Activated naive CD4-positive, alpha-beta T cell treated with anti-CD3 and anti-CD28 coated beads, Interleukin-2, amount 50 U/mL, for 24 hours (primary cell): ENCODE data around the gene MYG1.
A peak's percentile ranks its signal among the peaks of the same experiment; 100 is the strongest.
"Not testable (repeated sequence)": the region's sequence is repeated elsewhere in the genome, so short reads cannot be mapped to it uniquely, and the experiment has no call there.

Experiments used
- H3K27ac Mint-ChIP-seq: one replicate; pipeline ENCODE4 v1.8.0; 2021; ENCODE audit warnings: mild to moderate bottlenecking, mixed read lengths
- H3K27me3 Mint-ChIP-seq: one replicate; pipeline ENCODE4 v1.8.0; 2021; ENCODE audit warnings: mixed read lengths
- H3K36me3 Mint-ChIP-seq: one replicate; pipeline ENCODE4 v1.8.0; 2021; ENCODE audit warnings: mixed read lengths
- H3K4me1 Mint-ChIP-seq: one replicate; pipeline ENCODE4 v1.8.0; 2021; ENCODE audit warnings: mixed read lengths
- H3K4me3 Mint-ChIP-seq: one replicate; pipeline ENCODE4 v1.8.0; 2021; ENCODE audit warnings: mild to moderate bottlenecking, mixed read lengths
- H3K9me3 Mint-ChIP-seq: one replicate; pipeline ENCODE4 v1.8.0; 2021; ENCODE audit warnings: mixed read lengths

The MYG1 gene

DNA sequence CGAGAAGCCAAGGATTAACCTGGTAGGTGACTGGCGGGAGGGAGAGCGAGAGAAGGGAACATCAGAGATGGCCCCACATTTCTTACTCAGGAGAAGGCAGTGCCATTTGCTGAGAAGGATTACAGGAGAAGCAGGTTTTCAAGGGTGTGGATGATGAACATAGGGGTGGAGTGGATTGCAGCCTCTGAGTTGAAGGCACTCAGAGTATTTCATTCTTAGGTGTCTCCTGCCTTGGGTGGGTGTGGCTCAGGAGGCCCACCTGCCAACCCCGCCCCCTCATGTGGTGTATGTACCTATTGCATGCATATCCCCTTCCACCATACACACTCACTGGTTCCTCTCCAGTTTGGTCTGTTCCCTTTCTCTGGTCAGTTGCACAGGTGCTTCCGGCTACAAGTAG is 25.1 kb upstream of the MYG1 start:
- Mint-ChIP-seq H3K4me3 (no peak overlapping the region), H3K4me1 (no peaks in the 10 kb centered on the region), H3K36me3 (no peaks in the 10 kb centered on the region), H3K27me3 (no peaks in the 10 kb centered on the region), H3K27ac (no peak overlapping the region), H3K9me3 (no peaks in the 10 kb centered on the region)

DNA sequence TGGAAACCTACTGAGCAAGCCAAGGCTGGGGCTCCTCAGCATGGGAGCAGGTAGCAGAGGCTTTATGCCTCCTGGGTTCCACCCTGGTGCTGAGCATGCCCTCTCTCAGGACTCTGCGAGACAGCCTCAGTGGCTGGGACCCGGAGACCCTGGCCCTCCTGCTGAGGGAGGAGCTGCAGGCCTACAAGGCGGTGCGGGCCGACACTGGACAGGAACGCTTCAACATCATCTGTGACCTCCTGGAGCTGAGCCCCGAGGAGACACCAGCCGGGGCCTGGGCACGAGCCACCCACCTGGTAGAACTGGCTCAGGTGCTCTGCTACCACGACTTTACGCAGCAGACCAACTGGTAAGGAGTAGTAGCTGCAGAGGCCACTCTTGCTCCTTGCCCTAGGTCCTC is 23.0 kb upstream of the MYG1 start:
- no peaks in the 10 kb centered on the region for H3K36me3 Mint-ChIP-seq
- H3K9me3 Mint-ChIP-seq: no peaks in the 10 kb centered on the region
- no peaks in the 10 kb centered on the region for H3K27me3 Mint-ChIP-seq
- H3K4me3 Mint-ChIP-seq: no peak overlapping the region
- no peaks in the 10 kb centered on the region for H3K4me1 Mint-ChIP-seq
- no peak overlapping the region for H3K27ac Mint-ChIP-seq

DNA sequence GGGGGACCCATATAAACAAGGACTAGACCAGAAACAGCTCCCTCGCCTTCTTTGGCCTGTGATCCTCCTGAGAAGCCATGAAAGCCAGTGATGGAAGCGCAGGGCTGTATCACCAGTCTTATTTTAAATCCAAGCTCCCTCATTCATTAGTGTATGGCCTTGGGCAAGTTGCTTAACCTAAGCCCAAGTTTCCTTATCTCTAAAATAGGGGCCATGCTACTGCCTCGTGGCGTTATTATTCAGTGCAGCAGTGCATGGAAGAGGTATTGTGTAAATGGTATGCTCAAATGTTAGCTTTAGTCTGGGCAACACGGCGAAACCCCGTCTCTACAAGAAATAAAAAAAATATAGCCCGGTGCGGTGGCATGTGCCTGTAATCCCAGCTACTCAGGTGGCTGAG is 21.5 kb upstream of the MYG1 start:
- H3K4me1 Mint-ChIP-seq: no peaks in the 10 kb centered on the region
- no peaks in the 10 kb centered on the region for H3K36me3 Mint-ChIP-seq
- H3K9me3 Mint-ChIP-seq: no peaks in the 10 kb centered on the region
- no peak overlapping the region for H3K27ac Mint-ChIP-seq
- H3K4me3 Mint-ChIP-seq: no peak overlapping the region
- no peaks in the 10 kb centered on the region for H3K27me3 Mint-ChIP-seq

GRCh38 chr12:53279283-53279869 is 20.1 kb upstream of the MYG1 start:
- H3K36me3 Mint-ChIP-seq: peaks cover 2% of the 10 kb centered on the region
- H3K4me3 Mint-ChIP-seq: no peak overlapping the region
- H3K27me3 Mint-ChIP-seq: no peaks in the 10 kb centered on the region
- no peaks in the 10 kb centered on the region for H3K4me1 Mint-ChIP-seq
- no peaks in the 10 kb centered on the region for H3K9me3 Mint-ChIP-seq
- H3K27ac Mint-ChIP-seq: no peak overlapping the region

GRCh38 chr12:53279888-53280498 is 19.5 kb upstream of the MYG1 start:
- Mint-ChIP-seq H3K9me3 (no peaks in the 10 kb centered on the region), H3K36me3 (peaks cover 2% of the 10 kb centered on the region), H3K4me1 (no peaks in the 10 kb centered on the region), H3K4me3 (no peak overlapping the region), H3K27me3 (no peaks in the 10 kb centered on the region), H3K27ac (no peak overlapping the region)

DNA sequence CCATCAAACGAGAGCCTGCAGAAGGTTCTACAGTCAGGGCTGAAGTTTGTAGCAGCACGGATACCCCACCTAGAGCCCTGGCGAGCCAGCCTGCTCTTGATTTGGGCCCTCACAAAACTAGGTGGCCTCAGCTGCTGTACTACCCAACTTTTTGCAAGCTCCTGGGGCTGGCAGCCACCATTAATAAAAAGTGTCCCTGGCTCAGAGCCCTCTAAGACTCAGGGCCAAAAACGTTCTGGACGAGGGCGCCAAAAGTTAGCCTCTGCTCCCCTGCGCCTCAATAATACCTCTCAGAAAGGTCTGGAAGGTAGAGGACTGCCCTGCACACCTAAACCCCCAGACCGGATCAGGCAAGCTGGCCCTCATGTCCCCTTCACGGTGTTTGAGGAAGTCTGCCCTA is 13.0 kb upstream of the MYG1 start:
- Mint-ChIP-seq H3K27me3 (no peaks in the 10 kb centered on the region), H3K9me3 (no peaks in the 10 kb centered on the region), H3K27ac (no peak overlapping the region), H3K4me3 (no peak overlapping the region), H3K36me3 (peaks cover 3% of the 10 kb centered on the region), H3K4me1 (peaks cover 19% of the 10 kb centered on the region)

DNA sequence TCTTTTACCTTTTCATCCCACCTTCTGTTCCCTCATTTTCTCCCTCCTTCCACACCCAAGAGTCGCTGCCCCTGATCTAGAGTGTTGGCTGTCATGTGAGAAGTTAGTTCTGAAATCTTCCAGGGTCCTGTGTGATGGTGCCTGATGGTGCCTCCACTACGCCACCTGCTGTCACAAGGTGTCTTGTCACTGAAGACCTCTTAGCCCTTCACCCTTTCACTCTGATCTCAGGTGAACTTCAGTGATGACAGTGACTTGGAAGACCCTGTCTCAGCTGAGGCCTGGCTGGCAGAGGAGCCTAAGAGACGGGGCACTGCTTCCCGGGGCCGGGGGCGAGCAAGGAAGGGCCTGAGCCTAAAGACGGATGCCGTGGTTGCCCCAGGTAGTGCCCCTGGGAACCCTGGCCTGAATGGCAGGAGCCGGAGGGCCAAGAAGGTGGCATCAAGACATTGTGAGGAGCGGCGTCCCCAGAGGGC is 11.7 kb upstream of the MYG1 start:
- peak overlapping the region; percentile 15 for H3K27ac Mint-ChIP-seq
- H3K4me1 Mint-ChIP-seq: peaks cover 19% of the 10 kb centered on the region
- no peaks in the 10 kb centered on the region for H3K27me3 Mint-ChIP-seq
- no peaks in the 10 kb centered on the region for H3K9me3 Mint-ChIP-seq
- peaks cover 3% of the 10 kb centered on the region for H3K36me3 Mint-ChIP-seq
- no peak overlapping the region for H3K4me3 Mint-ChIP-seq

- Mint-ChIP-seq H3K27ac (peak overlapping the region; percentile 15), H3K36me3 (peaks cover 3% of the 10 kb centered on the region), H3K27me3 (no peaks in the 10 kb centered on the region), H3K4me3 (no peak overlapping the region), H3K4me1 (peaks cover 19% of the 10 kb centered on the region), H3K9me3 (no peaks in the 10 kb centered on the region)
These were observed 11.2 kb upstream of the MYG1 start for GRCh38 chr12:53288322-53288721.

- H3K4me3 Mint-ChIP-seq: no peak overlapping the region
- H3K9me3 Mint-ChIP-seq: no peaks in the 10 kb centered on the region
- no peaks in the 10 kb centered on the region for H3K27me3 Mint-ChIP-seq
- peaks cover 1% of the 10 kb centered on the region for H3K36me3 Mint-ChIP-seq
- H3K4me1 Mint-ChIP-seq: peaks cover 22% of the 10 kb centered on the region
- no peak overlapping the region for H3K27ac Mint-ChIP-seq
These were observed 9.6 kb upstream of the MYG1 start for GRCh38 chr12:53289891-53290290.

DNA sequence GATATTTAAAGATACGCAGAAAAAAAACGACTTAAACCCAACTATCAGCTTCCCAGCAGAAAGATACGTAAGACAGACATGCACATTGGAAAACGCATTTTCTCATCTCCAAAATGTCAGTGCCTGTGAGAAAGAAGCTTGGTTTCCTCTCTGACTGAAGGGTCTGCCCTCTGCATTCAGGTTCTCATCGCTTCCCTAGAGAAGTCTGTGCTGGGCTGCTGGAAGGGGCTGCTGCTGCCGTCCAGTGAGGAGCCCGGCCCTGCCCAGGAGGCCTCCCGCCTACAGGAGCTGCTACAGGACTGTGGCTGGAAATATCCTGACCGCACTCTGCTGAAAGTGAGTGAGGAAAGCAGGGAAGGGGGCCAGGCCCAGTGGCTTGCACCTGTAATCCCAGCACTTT is 8.8 kb upstream of the MYG1 start:
- no peaks in the 10 kb centered on the region for H3K9me3 Mint-ChIP-seq
- H3K27ac Mint-ChIP-seq: peak overlapping the region; percentile 12
- H3K4me3 Mint-ChIP-seq: peak overlapping the region; percentile 39
- H3K27me3 Mint-ChIP-seq: no peaks in the 10 kb centered on the region
- H3K4me1 Mint-ChIP-seq: peaks cover 29% of the 10 kb centered on the region
- H3K36me3 Mint-ChIP-seq: peaks cover 1% of the 10 kb centered on the region

- no peaks in the 10 kb centered on the region for H3K9me3 Mint-ChIP-seq
- no peak overlapping the region for H3K4me3 Mint-ChIP-seq
- H3K36me3 Mint-ChIP-seq: peaks cover 5% of the 10 kb centered on the region
- H3K4me1 Mint-ChIP-seq: peaks cover 39% of the 10 kb centered on the region
- H3K27ac Mint-ChIP-seq: no peak overlapping the region
- H3K27me3 Mint-ChIP-seq: no peaks in the 10 kb centered on the region
These were observed 7.1 kb upstream of the MYG1 start for GRCh38 chr12:53292426-53292825.

DNA sequence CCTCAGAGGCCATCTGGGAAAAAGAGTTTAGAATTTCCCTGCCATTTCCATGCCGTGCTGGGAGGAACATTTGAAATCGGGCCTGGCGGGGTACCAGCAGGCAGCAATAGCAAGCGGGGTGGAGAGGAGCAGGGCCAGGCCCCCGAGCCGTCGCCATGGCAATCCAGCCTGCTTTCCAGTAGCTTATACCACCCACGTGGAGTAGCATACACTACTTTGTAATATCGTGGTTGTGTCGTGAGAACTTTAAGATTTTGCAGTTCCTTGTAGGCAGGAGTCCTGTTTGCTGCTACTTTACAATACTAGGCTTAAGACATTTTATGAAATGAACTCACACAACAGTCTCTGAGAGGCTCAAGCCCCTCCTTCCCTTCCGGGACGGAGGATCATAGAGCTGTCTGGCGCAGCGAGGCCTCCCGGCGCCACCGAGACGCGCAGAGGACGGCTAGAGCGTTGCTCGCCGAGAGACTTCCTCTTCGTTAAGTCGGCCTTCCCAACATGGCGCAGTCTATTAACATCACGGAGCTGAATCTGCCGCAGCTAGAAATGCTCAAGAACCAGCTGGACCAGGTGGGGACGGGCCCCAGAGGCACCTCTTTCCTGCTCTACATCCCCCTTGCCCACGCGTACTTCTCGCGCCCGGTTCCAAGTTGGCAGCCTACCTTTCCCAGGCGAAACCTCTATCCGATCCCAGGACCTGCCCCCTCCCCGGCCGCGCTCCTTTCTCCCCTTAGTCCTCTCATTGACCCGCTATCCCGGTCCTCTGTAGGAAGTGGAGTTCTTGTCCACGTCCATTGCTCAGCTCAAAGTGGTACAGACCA is 4.2 kb upstream of the MYG1 start, which contains the start of gene PFDN5:
Gene PFDN5 (plus strand): TSS at position 473 of the 821 bp plus-strand sequence. CDS start 26 bp downstream, at position 499.
- peaks cover 11% of the 10 kb centered on the region for H3K36me3 Mint-ChIP-seq
- peaks cover 52% of the 10 kb centered on the region for H3K4me1 Mint-ChIP-seq
- H3K27ac Mint-ChIP-seq: peak within 1 kb of the TSS; percentile 96
- peak within 1 kb of the TSS; percentile 94 for H3K4me3 Mint-ChIP-seq
- no peaks in the 10 kb centered on the region for H3K9me3 Mint-ChIP-seq
- no peaks in the 10 kb centered on the region for H3K27me3 Mint-ChIP-seq

DNA sequence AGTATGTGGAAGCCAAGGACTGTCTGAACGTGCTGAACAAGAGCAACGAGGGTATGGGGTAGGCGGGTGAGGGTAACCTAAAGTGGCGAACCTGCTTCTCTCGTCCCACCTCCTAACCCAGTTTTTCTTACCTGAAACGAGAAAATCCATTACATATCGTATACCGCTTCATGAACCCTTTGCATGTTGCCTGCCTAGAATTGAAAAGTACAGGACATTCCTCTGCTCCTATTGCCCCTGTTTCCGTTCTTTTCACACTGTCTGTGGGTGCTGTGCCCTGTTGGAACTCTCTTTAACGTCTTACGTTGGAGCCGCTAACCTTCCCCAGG is 3.6 kb upstream of the MYG1 start:
- Mint-ChIP-seq H3K27me3 (no peaks in the 10 kb centered on the region), H3K4me1 (peaks cover 52% of the 10 kb centered on the region), H3K9me3 (no peaks in the 10 kb centered on the region), H3K27ac (peak overlapping the region; percentile 96), H3K4me3 (peak overlapping the region; percentile 94), H3K36me3 (peaks cover 13% of the 10 kb centered on the region)

DNA sequence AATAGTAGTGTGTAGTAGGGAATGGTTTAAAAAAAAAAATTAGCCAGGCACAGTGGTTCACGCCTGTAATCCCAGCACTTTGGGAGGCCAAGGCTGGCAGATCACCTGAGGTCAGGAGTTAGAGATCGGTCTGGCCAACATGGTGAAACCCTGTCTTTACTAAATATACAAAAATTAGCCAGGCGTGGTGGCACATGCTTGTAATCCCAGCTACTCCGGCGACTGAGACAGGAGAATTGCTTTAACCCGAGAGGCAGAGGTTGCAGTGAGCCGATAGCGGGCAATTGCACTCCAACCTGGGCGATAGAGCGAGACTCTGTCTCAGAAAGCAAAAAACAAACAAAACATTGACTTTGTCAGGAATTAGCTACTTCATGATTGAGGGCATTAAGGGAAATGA is 2.4 kb upstream of the MYG1 start:
- Mint-ChIP-seq H3K27ac (peak overlapping the region; percentile 96), H3K36me3 (peaks cover 13% of the 10 kb centered on the region), H3K4me1 (peaks cover 64% of the 10 kb centered on the region), H3K4me3 (peak overlapping the region; percentile 94)
- H3K9me3 Mint-ChIP-seq, H3K27me3 Mint-ChIP-seq: not testable (repeated sequence)

GRCh38 chr12:53298164-53298563 is 1.3 kb upstream of the MYG1 start:
- no peaks in the 10 kb centered on the region for H3K9me3 Mint-ChIP-seq
- peak overlapping the region; percentile 60 for H3K27ac Mint-ChIP-seq
- peaks cover 73% of the 10 kb centered on the region for H3K4me1 Mint-ChIP-seq
- no peaks in the 10 kb centered on the region for H3K27me3 Mint-ChIP-seq
- peak overlapping the region; percentile 69 for H3K4me3 Mint-ChIP-seq
- H3K36me3 Mint-ChIP-seq: peaks cover 13% of the 10 kb centered on the region

DNA sequence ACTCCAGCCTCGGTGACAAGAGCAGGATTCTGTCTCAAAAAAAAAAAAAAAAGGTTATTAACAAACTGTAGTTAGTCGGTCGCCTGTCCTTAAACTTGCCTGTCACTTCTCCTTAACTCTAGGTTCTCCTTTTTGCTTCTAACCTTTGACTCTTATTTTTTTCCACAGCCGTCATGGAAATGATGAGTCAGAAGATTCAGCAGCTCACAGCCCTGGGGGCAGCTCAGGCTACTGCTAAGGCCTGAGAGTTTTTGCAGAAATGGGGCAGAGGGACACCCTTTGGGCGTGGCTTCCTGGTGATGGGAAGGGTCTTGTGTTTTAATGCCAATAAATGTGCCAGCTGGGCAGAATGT is 418 bp upstream of the MYG1 start:
- Mint-ChIP-seq H3K27me3 (no peaks in the 10 kb centered on the region), H3K4me3 (peak overlapping the region; percentile 94), H3K27ac (peak overlapping the region; percentile 96), H3K9me3 (no peaks in the 10 kb centered on the region), H3K36me3 (peaks cover 13% of the 10 kb centered on the region), H3K4me1 (peaks cover 73% of the 10 kb centered on the region)
